GM19238 (cell line): ENCODE measurements around the gene ATF6.
"Not testable (repeated sequence)": the region's sequence is repeated elsewhere in the genome, so short reads cannot be mapped to it uniquely, and the experiment has no call there.

Source experiments
- DNase-seq: peaks from one replicate; pipeline ENCODE4 v3.0.0; 2011; ENCODE audit warnings: low spot score; ENCODE audit not compliant: insufficient read length

Gene ATF6

GRCh38 chr1:161826478-161826877, 60.4 kb downstream of the ATF6 start:
- no peak for DNase-seq

DNA sequence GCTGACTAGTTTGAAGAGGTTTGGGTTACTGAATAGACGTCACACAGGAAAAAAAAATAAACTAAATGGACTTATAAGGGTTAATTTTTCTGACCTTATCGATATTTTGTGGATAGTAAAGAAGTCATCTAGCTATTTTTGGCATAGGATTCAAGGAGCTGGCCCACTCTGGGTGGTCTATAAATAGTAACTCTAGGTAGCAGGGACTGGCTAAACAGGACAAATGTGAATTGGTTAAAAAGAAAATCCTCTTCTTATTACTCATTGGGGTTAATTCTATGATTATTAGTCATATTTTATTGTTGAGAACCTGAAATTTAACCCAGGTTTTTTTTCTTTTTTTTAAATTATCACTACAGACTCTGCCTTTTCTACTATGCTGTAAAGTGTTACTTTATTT, 61.7 kb downstream of the ATF6 start:
- no peak for DNase-seq

DNA sequence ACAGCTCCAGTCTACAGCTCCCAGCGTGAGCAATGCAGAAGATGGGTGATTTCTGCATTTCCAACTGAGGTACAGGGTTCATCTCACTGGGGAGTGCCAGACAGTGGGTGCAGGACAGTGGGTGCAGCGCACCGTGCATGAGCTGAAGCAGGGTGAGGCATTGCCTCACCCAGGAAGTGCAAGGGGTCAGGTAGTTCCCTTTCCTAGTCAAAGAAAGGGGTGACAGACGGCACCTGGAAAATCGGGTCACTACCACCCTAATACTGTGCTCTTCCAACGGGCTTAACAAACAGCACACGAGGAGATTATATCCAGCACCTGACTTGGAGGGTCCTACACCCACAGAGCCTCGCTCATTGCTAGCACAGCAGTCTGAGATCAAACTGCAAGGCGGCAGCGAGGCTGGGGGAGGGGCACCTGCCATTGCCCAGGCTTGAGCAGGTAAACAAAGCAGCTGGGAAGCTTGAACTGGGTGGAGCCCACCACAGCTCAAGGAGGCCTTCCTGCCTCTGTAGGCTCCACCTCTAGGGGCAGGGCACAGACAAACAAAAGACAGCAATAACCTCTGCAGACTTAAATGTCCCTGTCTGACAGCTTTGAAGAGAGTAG, 66.3 kb downstream of the ATF6 start:
- not testable (repeated sequence) for DNase-seq

DNA sequence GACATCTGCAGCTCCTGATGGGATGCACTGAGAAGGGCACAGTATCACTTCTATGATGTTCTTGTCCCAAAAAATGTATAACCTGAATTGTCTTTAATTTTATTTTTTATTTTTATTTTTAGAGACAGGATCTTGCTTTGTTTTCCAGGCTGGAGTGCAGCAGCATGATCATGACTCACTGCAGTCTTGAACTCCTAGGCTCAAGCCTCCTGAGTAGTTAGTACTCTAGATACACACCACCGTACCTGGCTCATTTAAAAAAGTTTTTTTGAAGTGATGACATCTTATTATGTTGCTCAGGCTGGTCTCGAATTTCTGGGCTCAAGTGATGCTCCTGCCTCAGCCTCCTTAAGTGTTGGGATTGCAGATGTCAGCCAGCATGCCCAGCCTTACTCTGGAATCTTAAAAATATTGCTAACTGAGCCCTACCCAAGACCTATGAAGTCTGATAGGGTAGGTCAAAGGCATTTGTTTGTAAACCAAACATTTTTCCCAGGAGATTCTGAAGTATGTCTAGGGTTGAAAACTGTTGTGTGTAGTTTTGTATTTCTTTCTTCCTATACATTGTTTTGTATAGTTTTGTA, 68.9 kb downstream of the ATF6 start:
- no peak for DNase-seq

- DNase-seq, result no peak
Observed at GRCh38 chr1:161836018-161836417, 69.9 kb downstream of the ATF6 start.

DNA sequence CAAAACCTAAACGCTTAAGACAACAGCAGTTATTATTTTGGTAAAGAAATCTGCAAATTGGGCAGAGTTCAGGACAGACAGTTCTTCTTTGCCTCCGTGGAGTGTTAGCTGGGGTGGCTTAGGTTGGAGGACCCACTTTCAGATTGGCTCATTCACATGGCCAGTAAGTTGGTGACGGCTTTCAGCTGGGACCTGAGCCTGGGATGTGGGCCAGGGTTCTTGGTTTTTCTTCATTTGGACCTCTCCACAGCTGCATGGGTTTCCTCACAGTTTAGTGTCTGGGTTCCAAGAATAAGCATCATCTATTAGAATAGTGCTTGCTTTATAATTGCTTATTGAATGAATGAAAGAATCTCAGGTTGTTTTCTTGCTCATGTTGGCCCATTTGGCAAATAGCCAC, 72.2 kb downstream of the ATF6 start:
- no peak for DNase-seq

GRCh38 chr1:161838885-161839284, 72.8 kb downstream of the ATF6 start:
- no peak for DNase-seq

DNA sequence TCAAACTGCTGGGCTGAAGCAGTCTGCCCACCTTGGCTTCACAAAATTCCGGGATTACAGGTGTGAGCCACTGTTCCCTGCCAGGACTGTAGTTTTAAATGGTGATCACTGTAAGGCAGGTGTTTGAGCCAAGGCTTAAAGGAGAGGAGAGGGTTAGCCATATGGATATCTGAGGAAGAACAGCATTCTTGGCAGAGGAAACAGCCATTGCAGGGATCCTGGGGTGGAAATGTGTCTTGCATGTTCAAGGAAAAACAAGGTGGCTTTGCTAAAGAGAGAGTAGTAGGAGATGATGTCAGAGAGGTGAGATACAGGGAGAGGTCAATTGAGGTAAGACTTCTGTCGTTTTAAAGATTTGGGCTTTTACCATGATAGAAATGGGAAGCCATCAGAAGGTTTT, 73.5 kb downstream of the ATF6 start:
- no peak for DNase-seq

DNA sequence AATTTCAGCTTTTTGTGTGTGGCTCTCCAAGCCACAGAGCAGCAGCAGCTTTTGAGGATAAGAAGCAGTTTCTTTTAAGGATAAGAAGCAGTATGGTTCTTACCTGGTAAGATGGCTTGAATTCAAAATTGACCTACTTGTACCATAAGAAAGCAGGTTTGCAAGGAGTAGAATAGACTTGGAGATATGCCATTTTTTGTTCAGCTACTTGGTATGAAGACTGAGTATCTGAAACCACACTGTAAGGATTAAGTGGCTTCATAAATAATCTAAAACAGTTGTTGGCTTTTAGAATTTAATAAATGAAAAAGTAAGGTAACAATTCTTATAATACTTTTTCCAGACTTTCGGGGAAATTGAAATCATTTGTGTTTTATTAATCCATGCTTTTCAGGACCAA, 74.2 kb downstream of the ATF6 start:
- no peak for DNase-seq

DNA sequence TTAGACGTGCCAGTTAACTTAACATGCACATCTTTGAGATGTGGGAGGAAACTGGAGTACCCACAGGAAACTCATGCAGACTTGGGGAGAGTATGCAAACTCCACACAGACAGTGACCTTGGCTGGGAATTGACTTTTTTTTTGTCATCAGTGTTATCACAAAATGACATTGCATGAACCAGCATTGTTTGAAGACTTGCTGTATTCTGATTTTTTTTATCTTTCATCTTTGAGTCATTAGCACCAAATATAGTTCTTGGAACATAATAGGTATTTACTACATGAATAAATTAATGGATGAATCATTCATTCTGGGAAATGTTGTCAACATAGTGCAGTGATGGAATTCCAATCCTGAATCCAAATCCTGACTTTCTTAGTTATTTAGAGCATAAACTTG, 77.0 kb downstream of the ATF6 start:
- DNase-seq, result no peak

DNA sequence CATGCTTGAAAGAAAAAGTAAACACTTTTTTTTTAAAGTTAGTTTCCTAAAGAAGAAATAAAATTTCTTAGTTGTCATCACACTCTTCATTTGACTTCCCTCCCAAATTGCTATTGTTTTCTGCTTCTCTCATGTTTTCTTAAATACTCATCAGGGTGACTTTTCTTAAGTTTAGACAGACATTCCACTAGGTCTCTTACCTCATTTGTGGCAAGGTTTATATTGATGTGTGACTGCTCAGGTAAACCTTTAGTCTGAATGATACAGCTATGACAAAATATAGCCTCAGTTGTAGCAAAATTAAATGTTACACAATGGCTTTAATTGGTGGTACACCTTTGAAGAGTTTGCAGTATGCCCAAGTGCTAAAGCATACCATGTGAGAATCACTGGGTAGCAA, 78.6 kb downstream of the ATF6 start:
- DNase-seq, result no peak

GRCh38 chr1:161848676-161849075, 82.6 kb downstream of the ATF6 start:
- no peak for DNase-seq

DNA sequence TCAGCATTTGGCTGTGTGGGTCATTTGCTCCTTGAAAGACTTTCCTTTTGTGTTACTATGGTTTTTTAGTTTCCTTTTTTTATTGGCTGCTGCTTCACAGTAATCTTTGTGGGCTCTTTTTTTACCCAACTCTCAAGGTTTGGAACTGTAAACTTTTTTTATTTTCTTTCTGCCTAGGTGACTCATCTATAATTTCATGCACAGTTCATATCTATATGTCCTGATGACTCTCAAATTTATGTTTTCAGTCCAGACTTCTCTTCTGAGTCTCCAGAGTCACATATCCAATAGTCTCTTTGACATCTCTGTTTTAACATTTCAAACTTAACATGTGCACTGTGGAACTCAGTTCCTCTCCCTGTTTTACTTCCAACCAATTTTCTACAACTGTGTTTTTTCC, 83.4 kb downstream of the ATF6 start:
- DNase-seq, result no peak

DNA sequence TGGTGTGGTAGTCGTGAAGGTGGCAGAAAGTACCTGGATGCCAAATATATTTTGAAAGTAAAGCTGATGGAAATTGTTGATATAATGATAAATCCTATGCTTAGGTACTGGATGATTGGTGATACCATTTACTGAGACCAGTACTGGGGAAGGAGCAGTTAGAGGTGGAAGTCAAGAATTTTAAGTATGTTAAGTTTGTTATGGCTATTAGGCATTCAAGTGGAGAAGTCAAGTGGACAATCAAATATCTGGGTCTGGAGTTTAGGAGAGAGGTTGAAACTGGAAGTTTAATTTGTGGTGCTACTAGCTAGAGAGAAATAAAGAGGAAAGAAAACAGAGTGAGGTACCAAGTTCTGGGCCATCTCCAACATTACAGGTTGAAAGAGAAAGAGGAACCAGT, 89.1 kb downstream of the ATF6 start:
- no peak for DNase-seq

DNA sequence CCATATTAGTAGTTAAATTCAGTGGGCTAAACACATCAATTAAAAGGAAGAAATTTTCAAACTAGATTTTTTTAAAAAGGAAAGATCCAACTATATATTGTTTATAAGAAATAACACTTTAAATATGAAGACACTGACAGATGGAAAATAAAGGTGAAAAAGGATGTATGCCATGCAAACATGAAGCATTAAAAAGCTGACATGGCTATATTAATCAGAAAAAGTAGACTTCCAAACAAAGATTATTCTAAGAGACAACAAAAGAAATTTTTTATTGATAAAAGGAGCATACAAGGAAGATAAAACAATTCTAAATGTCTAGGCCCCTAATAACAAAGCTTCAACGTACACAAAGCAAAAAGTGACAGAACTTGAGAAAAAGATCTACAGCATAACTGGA, 92.2 kb downstream of the ATF6 start:
- no peak for DNase-seq

- DNase-seq, result no peak
Observed at GRCh38 chr1:161863549-161863948, 97.4 kb downstream of the ATF6 start.

GRCh38 chr1:161864577-161864976, 98.5 kb downstream of the ATF6 start:
- DNase-seq, result no peak

DNA sequence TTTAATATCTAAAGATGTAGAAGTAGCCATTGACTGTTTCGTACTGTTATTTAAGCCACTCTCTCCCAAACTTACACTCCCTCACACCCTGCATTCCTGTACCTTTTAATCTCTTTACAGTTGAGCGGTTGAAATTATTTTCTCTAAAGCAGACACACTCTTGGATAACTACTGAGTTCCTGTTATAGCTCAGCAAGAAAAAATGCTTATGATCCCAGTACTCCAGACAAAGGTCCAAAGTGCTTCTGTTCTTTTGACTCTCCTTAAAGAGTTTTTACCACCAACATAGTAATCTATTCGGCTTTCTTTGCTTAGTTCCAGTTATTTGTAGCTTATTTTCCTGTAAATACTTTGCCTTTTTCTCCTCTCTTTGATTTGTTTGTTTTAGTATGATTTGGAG, 100.1 kb downstream of the ATF6 start:
- no peak for DNase-seq

DNA sequence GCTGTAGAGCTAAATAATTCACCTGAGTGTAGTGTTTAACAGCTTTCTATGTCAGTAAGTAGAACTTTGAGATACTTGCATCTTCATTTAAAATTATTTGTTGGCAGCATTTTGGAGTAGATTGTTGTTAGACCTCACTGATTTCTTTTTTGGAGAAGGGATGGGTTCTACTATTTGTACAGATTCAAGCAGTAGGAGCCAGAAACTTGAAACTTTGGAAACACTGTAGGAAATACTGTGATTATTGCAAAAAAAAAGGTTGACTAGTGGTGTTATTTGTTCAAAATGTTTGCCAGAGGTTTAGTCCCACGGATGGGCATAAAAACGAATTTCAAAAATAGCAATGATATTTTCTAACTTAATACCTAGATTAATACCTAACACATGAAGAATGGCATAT, 102.7 kb downstream of the ATF6 start:
- no peak for DNase-seq

DNA sequence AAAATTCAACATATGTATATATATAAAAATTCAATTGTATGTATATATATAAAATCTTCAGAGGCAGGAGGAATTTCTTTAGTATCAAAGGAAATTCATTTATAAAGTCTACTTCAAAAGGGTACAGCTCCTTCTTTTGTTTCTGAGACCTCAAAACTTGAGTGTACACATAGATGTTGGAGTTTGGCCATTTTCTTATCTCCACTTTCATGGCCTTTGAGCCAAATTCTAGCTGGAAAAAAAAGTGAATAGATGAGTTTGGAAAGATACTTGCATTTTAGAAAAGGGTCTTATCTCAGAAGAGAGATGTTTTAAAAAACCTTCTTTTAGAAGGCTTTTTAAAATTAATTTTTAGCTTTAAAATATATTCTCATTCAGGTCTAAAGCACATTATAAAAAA, 103.2 kb downstream of the ATF6 start:
- no peak for DNase-seq

- no peak for DNase-seq
Observed at GRCh38 chr1:161872506-161872905, 106.4 kb downstream of the ATF6 start.

DNA sequence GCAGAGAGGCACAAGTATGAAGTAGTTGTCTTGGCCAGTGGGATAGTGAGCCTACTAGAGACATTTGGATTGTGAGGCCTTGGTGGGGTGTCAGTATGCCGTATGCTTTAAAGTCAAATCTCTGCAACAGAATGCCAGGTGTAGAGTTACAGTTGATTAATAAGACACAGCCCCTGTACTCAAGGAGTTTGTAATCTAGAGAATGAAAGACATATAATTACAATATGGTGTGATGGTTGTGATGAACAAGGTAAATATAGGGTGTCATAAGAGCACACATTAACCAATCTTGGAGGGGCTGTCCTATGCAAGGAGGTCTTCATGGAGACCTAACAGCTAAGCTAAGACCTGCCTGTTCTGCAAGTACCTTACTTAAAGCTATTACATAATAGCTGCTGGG, 113.1 kb downstream of the ATF6 start:
- no peak for DNase-seq

GRCh38 chr1:161884475-161884874, 118.4 kb downstream of the ATF6 start:
- no peak for DNase-seq

DNA sequence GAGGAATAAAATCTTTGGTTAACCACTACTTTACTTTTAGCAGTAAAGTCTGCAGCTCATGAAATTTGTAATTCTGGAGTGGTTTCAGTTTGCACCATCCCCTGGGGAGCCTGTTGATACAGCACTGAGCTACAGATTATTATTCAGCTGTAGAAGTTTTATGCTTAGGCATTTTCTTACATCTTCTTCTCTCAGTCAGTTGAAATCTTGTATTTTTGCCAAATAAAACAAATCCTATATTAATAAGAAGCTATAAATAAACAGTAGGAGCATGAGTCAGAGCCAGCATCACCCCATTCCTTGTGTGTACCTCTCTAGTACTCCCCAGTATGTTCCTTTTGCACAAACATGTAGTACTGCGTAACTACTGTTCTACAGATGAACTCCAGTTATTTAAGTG, 118.9 kb downstream of the ATF6 start:
- no peak for DNase-seq
